PC-9 (cell line): ENCODE data around the gene GALNT16.

Experiments
- EZH2 ChIP-seq: fragments of 200-600 bp; sonication (generic); IDR thresholded peaks from 2 replicates; pipeline ENCODE4 v1.8.0; 2017; ENCODE audit warnings: antibody characterized with exemption, low read depth
- TF ChIP-seq, protein P1 (sequence below): fragments of 200-600 bp; sonication (generic); conservative IDR thresholded peaks from 2 replicates; pipeline ENCODE4 v1.6.1; 2017; ENCODE audit warnings: mixed run types, antibody characterized with exemption, mild to moderate bottlenecking, moderate library complexity

DNA sequence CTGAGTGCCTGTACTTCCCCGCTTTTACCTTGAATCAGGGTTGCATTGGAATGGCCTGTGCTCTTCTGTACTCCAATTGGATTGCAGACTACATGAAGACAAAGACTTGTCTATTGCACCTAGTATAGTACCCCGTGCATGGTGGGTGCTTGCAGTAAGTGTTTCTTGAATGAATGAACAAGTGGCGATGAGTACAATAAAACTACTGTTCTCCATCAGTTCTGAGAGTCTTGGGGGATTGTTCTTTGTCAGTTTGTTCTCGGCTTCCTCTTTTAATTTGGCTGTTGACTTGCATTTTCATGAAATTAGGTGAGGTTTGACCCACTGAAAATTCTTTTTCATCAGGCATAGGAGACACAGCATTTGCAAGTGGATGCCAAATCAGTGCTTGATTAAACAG lies 104.0 kb downstream of the GALNT16 start:
- TF ChIP-seq, protein P1, sequence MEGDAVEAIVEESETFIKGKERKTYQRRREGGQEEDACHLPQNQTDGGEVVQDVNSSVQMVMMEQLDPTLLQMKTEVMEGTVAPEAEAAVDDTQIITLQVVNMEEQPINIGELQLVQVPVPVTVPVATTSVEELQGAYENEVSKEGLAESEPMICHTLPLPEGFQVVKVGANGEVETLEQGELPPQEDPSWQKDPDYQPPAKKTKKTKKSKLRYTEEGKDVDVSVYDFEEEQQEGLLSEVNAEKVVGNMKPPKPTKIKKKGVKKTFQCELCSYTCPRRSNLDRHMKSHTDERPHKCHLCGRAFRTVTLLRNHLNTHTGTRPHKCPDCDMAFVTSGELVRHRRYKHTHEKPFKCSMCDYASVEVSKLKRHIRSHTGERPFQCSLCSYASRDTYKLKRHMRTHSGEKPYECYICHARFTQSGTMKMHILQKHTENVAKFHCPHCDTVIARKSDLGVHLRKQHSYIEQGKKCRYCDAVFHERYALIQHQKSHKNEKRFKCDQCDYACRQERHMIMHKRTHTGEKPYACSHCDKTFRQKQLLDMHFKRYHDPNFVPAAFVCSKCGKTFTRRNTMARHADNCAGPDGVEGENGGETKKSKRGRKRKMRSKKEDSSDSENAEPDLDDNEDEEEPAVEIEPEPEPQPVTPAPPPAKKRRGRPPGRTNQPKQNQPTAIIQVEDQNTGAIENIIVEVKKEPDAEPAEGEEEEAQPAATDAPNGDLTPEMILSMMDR, result no peak
- no peak for TF ChIP-seq EZH2
